HG03558 (cell line): ENCODE results near the gene AKR1C1.
"Not testable (repeated sequence)": the region's sequence is repeated elsewhere in the genome, so short reads cannot be mapped to it uniquely, and the experiment has no call there.

Source experiments
- ATAC-seq: cut with Tn5 transposase; IDR thresholded peaks from one replicate; pipeline ENCODE4 v1.9.1; 2021; ENCODE audit warnings: moderate number of reproducible peaks; ENCODE audit not compliant: unreplicated experiment; ENCODE audit errors: extremely low read depth

AKR1C1 gene

GRCh38 chr10:4947039-4947634 is 16.1 kb upstream of the AKR1C1 start:
- no peak for ATAC-seq

GRCh38 chr10:4947635-4948596 is 15.3 kb upstream of the AKR1C1 start:
- no peak for ATAC-seq

- ATAC-seq: not testable (repeated sequence)
These were observed 11.6 kb upstream of the AKR1C1 start for GRCh38 chr10:4951512-4952162.

GRCh38 chr10:4953405-4953804 is 9.8 kb upstream of the AKR1C1 start:
- ATAC-seq: no peak

GRCh38 chr10:4956088-4956487 is 7.1 kb upstream of the AKR1C1 start:
- not testable (repeated sequence) for ATAC-seq

GRCh38 chr10:4956955-4957645 is 6.1 kb upstream of the AKR1C1 start:
- not testable (repeated sequence) for ATAC-seq

DNA sequence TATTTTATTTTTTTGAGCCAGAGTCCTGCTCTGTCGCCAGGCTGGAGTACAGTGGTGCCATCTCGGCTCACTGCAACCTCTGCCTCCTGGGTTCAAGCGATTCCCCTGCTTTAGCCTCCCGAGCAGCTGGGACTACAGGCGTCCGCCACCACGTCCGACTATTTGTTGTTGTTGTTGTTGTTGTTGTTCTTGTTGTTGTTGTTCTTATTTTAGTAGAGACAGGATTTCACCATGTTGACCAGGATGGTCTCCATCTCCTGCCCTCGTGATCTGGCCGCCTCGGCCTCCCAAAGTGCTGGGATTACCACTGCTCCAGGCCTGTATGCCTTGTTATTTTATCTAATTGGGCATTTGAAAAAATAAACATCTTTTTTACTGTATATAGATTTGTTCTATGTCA is 1.7 kb upstream of the AKR1C1 start:
- not testable (repeated sequence) for ATAC-seq

GRCh38 chr10:4962308-4962707 is 907 bp upstream of the AKR1C1 start:
- not testable (repeated sequence) for ATAC-seq

DNA sequence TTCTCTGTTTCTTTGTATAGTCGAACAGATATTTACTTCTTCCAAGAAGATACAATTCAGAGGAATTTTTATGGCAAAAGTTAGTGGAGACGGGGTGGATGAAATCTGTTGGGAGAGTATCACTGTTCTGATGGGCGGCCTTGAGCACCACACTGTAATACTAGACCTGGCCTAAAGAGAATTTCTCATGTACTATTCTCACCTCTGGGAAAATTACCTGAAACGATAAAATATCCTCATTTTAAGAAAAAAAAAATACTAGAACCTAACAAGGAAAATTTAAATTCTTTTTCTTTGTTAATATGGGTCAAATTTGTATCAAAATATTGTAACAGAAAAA is 570 bp downstream of the AKR1C1 start:
- ATAC-seq: not testable (repeated sequence)

DNA sequence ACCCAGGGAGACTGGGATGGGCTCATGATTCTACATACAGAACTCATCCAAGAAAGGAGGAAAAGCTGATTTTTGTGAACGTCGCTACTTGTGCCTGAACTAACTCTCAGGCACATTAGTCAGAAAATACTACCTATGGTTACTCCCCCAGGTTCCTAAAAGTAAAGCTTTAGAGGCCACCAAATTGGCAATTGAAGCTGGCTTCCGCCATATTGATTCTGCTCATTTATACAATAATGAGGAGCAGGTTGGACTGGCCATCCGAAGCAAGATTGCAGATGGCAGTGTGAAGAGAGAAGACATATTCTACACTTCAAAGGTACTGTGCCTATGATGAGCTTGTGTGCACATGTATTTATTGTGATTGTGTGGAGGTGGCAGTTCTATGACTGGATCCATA is 2.5 kb downstream of the AKR1C1 start:
- not testable (repeated sequence) for ATAC-seq

GRCh38 chr10:4967189-4967588 is 4.0 kb downstream of the AKR1C1 start:
- ATAC-seq: not testable (repeated sequence)

- not testable (repeated sequence) for ATAC-seq
These were observed 6.1 kb downstream of the AKR1C1 start for GRCh38 chr10:4969289-4969688.

- not testable (repeated sequence) for ATAC-seq
These were observed 7.1 kb downstream of the AKR1C1 start for GRCh38 chr10:4970362-4970761.

- not testable (repeated sequence) for ATAC-seq
These were observed 9.3 kb downstream of the AKR1C1 start for GRCh38 chr10:4972369-4973142.

- ATAC-seq: not testable (repeated sequence)
These were observed 10.1 kb downstream of the AKR1C1 start for GRCh38 chr10:4973294-4973693.

DNA sequence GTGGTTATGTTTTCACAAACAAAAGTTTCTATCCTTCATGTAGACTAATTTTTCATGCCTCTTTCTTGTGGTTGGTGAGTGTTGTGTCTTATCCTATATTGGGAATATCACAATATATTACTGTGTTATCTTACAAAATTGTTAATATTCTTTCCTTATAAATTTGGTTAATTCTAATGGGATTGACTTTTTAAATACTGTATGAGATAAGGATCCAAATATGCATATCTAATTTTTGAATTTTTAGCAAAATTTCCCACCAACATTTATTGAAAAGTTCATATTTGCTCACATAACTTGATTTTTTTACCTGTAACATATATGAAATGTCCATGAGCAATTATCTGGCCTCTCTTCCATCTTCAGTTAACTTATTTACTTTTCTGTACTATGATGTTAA is 11.2 kb downstream of the AKR1C1 start:
- not testable (repeated sequence) for ATAC-seq

GRCh38 chr10:4977025-4977424 is 13.8 kb downstream of the AKR1C1 start:
- ATAC-seq: no peak

- no peak for ATAC-seq
These were observed 15.7 kb downstream of the AKR1C1 start for GRCh38 chr10:4978870-4979269.

- ATAC-seq: no peak
These were observed 17.6 kb downstream of the AKR1C1 start for GRCh38 chr10:4980793-4981192.
